Measurements from ENCODE around the gene CNGB1.

DNA sequence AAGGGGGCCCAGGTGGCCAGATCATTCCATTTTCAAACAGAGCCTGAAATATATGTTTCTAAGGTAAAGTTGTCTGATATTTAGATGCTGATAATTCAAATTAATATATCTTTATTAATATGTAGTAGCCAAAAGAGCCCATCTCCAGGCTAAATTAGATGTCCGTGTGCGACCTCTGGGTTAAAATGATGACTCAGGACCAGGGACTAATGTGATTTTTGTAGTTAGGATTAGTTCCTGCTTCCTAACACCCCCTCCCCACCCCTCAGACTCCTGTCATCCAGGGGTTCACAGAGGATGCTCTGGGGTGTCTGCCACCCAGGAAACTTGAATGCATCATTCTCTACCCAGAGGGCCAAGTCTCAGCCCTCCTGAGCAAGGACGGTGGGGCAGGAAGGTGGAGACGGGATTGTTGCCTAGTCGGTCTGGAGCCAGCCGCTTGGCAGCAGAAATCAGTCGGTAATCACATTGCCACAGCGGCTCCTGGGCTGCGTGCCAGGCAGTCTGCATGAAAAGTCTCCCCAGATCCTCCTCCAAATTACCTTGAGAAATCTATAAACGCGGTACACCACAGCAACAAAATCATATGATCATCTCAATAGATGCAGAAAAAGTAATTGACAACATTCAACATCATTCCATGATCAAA, 29.8 kb downstream of the CNGB1 start:
- TF ChIP-seq, protein P1, sequence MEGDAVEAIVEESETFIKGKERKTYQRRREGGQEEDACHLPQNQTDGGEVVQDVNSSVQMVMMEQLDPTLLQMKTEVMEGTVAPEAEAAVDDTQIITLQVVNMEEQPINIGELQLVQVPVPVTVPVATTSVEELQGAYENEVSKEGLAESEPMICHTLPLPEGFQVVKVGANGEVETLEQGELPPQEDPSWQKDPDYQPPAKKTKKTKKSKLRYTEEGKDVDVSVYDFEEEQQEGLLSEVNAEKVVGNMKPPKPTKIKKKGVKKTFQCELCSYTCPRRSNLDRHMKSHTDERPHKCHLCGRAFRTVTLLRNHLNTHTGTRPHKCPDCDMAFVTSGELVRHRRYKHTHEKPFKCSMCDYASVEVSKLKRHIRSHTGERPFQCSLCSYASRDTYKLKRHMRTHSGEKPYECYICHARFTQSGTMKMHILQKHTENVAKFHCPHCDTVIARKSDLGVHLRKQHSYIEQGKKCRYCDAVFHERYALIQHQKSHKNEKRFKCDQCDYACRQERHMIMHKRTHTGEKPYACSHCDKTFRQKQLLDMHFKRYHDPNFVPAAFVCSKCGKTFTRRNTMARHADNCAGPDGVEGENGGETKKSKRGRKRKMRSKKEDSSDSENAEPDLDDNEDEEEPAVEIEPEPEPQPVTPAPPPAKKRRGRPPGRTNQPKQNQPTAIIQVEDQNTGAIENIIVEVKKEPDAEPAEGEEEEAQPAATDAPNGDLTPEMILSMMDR (IDR thresholded peaks at IDR 0.05; ENCODE audit: poor library complexity): no peak
- TF ChIP-seq EZH2phosphoT487 (IDR thresholded peaks at IDR 0.05; ENCODE audit: low read depth, severe bottlenecking, unreplicated experiment): no peak
